Measurements from ENCODE around the gene DUT. TPM values are rescaled to one million over a fixed set of nuclear protein-coding genes. Genes with fewer than 3 reads are reported as not detected.

The DUT gene
- total RNA-seq, 2 donors from 2014 or later, result 248 to 397 TPM

- Mint-ChIP-seq H3K4me1 (no peaks in the 10 kb centered on the region), H3K4me3 (no peak overlapping the region), H3K9me3 (no peaks in the 10 kb centered on the region), H3K36me3 (ENCODE audit: low read depth) (no peaks in the 10 kb centered on the region), H3K27ac (no peak overlapping the region), H3K27me3 (peaks cover 26% of the 10 kb centered on the region)
- no peak for ATAC-seq (replicated peaks)
These were observed 40.3 kb downstream of the DUT start for GRCh38 chr15:48371550-48371949.

- H3K4me3 Mint-ChIP-seq, result no peak overlapping the region
- no peak overlapping the region for H3K27ac Mint-ChIP-seq
- no peaks in the 10 kb centered on the region for H3K9me3 Mint-ChIP-seq
- no peaks in the 10 kb centered on the region for H3K36me3 Mint-ChIP-seq (ENCODE audit: low read depth)
- ATAC-seq (replicated peaks), result no peak
- no peaks in the 10 kb centered on the region for H3K4me1 Mint-ChIP-seq
- peaks cover 26% of the 10 kb centered on the region for H3K27me3 Mint-ChIP-seq
These were observed 40.7 kb downstream of the DUT start for GRCh38 chr15:48371961-48372360.

DNA sequence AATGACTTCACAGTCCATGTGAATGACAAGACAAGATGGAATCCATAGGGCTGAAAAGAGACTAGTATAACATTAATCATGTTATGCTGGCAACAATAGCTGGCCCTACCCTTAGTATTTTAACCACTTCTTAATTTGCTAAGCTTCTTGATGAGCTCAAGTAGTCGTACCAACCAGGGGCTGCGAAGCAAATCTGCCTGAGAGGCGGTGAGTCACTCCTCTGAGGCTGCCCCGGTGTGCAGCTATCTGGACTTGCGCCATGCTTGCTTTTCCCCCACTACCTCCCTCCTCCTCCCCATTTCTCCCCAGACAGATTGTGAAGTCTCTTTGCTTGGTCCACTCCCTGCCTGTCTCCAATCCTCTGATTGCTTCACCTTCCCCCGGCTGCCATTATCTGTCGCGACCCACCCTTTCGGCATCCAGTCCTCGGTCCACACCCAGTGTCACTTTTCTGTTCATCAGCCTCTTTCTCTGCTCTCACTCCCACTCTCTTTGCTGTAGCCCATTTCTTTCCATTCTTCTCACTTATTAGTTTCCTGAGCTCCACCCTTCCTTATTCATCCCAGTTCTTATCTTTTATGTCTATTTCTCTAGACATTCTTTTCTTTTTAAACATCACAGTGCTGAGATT lies 42.7 kb downstream of the DUT start:
- no peak overlapping the region for H3K4me3 Mint-ChIP-seq
- H3K4me1 Mint-ChIP-seq, result no peaks in the 10 kb centered on the region
- no peaks in the 10 kb centered on the region for H3K36me3 Mint-ChIP-seq (ENCODE audit: low read depth)
- H3K27me3 Mint-ChIP-seq, result peaks cover 33% of the 10 kb centered on the region
- no peak for ATAC-seq (replicated peaks)
- peaks cover 4% of the 10 kb centered on the region for H3K9me3 Mint-ChIP-seq
- H3K27ac Mint-ChIP-seq, result no peak overlapping the region

GRCh38 chr15:48374472-48374871 lies 43.2 kb downstream of the DUT start:
- Mint-ChIP-seq H3K27me3 (peaks cover 30% of the 10 kb centered on the region), H3K9me3 (peaks cover 4% of the 10 kb centered on the region), H3K36me3 (ENCODE audit: low read depth) (no peaks in the 10 kb centered on the region), H3K27ac (no peak overlapping the region), H3K4me1 (no peaks in the 10 kb centered on the region), H3K4me3 (no peak overlapping the region)
- no peak for ATAC-seq (replicated peaks)

- ATAC-seq (replicated peaks), result no peak
- H3K9me3 Mint-ChIP-seq, result peaks cover 4% of the 10 kb centered on the region
- H3K36me3 Mint-ChIP-seq (ENCODE audit: low read depth), result no peaks in the 10 kb centered on the region
These were observed 44.5 kb downstream of the DUT start for GRCh38 chr15:48375767-48376166.

DNA sequence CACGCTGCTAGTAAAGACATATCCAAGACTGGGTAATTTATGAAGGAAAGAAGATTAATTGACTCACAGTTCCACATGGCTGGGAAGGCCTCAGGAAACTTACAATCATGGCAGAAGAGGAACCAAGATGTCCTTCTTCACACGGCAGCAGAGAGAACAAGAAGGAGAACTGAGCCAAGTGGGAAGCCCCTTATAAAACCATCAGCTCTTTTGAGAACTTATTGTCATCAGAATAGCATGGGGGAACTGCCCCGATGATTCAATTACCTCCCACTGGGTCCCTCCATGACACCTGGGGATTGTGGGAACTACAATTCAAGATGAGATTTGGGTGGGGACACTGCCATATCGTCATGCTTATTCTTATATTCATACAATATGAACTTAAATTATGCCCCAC lies 49.0 kb downstream of the DUT start:
- peaks cover 4% of the 10 kb centered on the region for H3K9me3 Mint-ChIP-seq
- H3K4me1 Mint-ChIP-seq, result no peaks in the 10 kb centered on the region
- no peaks in the 10 kb centered on the region for H3K36me3 Mint-ChIP-seq (ENCODE audit: low read depth)
- no peak overlapping the region for H3K4me3 Mint-ChIP-seq
- H3K27me3 Mint-ChIP-seq, result peaks cover 29% of the 10 kb centered on the region
- H3K27ac Mint-ChIP-seq, result no peak overlapping the region
- ATAC-seq (replicated peaks), result no peak

More at GRCh38 chr15:48375767-48376166, 44.5 kb downstream of the DUT start:
- no peak overlapping the region for H3K27ac Mint-ChIP-seq
- H3K27me3 Mint-ChIP-seq, result peaks cover 31% of the 10 kb centered on the region
- H3K4me3 Mint-ChIP-seq, result no peak overlapping the region
- no peaks in the 10 kb centered on the region for H3K4me1 Mint-ChIP-seq

- Mint-ChIP-seq H3K9me3 (peaks cover 4% of the 10 kb centered on the region), H3K4me3 (no peak overlapping the region), H3K4me1 (no peaks in the 10 kb centered on the region), H3K27me3 (peaks cover 20% of the 10 kb centered on the region), H3K36me3 (ENCODE audit: low read depth) (no peaks in the 10 kb centered on the region), H3K27ac (no peak overlapping the region)
- ATAC-seq (replicated peaks), result no peak
These were observed 50.6 kb downstream of the DUT start for GRCh38 chr15:48381861-48382260.

DNA sequence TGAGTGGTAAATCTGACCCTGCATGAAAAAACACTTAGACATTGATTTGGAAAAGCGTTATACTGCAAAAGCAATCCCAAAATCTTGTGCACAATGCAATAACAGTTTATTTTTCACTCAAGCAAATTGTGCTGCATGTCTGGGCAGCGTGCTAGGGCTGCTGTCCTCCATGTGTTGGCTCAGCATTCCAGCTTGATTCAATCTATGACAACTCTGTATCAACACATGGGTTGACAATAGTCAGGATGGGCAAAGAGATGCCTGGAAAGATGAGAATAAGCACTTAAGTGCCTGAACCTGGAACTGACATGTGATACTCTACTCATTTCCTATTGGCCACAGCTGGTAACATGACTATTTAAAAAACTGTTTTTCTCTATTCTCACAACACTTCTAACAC lies 51.8 kb downstream of the DUT start:
- Mint-ChIP-seq H3K36me3 (ENCODE audit: low read depth) (no peaks in the 10 kb centered on the region), H3K4me1 (no peaks in the 10 kb centered on the region), H3K9me3 (no peaks in the 10 kb centered on the region), H3K27ac (no peak overlapping the region), H3K4me3 (no peak overlapping the region), H3K27me3 (peaks cover 13% of the 10 kb centered on the region)
- no peak for ATAC-seq (replicated peaks)

DNA sequence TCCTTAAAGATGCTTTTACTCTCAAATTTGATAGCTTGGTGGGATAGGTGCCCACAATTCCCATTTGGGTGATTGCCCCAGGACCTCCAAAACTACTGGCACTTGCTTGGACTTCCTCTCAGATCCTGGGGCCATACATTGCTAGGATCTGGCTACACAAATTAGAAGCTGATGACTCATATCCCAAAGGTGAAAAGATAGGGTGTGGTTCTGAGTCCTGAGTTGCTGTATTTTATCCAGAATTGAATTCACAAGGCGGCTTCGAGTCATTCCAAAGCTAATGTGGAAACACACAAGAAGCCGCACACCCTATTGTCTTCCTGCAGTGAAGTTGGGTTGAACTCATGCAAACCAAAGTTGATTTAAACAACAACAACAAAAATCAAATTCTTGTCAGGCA lies 53.4 kb downstream of the DUT start:
- Mint-ChIP-seq H3K36me3 (ENCODE audit: low read depth) (no peaks in the 10 kb centered on the region), H3K4me3 (no peak overlapping the region), H3K4me1 (no peaks in the 10 kb centered on the region), H3K27ac (no peak overlapping the region), H3K9me3 (no peaks in the 10 kb centered on the region), H3K27me3 (peaks cover 8% of the 10 kb centered on the region)
- no peak for ATAC-seq (replicated peaks)

- Mint-ChIP-seq H3K4me1 (no peaks in the 10 kb centered on the region), H3K27me3 (peaks cover 5% of the 10 kb centered on the region), H3K4me3 (no peak overlapping the region), H3K9me3 (no peaks in the 10 kb centered on the region), H3K27ac (no peak overlapping the region), H3K36me3 (ENCODE audit: low read depth) (no peaks in the 10 kb centered on the region)
- no peak for ATAC-seq (replicated peaks)
These were observed 54.0 kb downstream of the DUT start for GRCh38 chr15:48385031-48385830.

- H3K4me3 Mint-ChIP-seq, result no peak overlapping the region
- H3K27ac Mint-ChIP-seq, result no peak overlapping the region
- no peak for ATAC-seq (replicated peaks)
- no peaks in the 10 kb centered on the region for H3K4me1 Mint-ChIP-seq
- no peaks in the 10 kb centered on the region for H3K9me3 Mint-ChIP-seq
- H3K27me3 Mint-ChIP-seq, result peaks cover 20% of the 10 kb centered on the region
- H3K36me3 Mint-ChIP-seq (ENCODE audit: low read depth), result no peaks in the 10 kb centered on the region
These were observed 57.0 kb downstream of the DUT start for GRCh38 chr15:48388016-48388851.

DNA sequence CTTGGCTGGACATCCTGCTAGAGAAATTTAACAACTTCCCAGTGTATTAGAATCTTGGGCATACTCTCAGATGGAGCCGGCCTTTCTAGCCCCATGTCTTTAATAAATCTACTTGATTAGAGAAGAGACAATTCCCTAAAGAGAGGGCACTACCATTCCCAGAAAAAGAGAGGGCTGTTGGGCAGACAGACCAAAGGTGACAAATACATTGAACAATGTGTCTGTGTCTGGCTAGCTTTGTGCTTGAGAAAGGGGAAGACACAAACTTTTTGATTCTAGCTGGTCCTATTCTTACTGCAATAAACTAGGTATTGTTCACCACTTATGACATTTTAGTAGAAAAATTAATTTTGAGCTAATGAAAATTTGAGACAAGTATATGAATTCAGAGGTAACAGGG lies 57.7 kb downstream of the DUT start:
- Mint-ChIP-seq H3K9me3 (no peaks in the 10 kb centered on the region), H3K27ac (no peak overlapping the region), H3K4me1 (no peaks in the 10 kb centered on the region), H3K27me3 (peaks cover 15% of the 10 kb centered on the region), H3K4me3 (no peak overlapping the region), H3K36me3 (ENCODE audit: low read depth) (no peaks in the 10 kb centered on the region)
- no peak for ATAC-seq (replicated peaks)

GRCh38 chr15:48389691-48390143 lies 58.5 kb downstream of the DUT start:
- Mint-ChIP-seq H3K4me3 (no peak overlapping the region), H3K9me3 (no peaks in the 10 kb centered on the region), H3K27ac (no peak overlapping the region), H3K4me1 (no peaks in the 10 kb centered on the region), H3K36me3 (ENCODE audit: low read depth) (no peaks in the 10 kb centered on the region), H3K27me3 (peaks cover 16% of the 10 kb centered on the region)
- ATAC-seq (replicated peaks), result no peak

- ATAC-seq (replicated peaks), result no peak
- no peak overlapping the region for H3K4me3 Mint-ChIP-seq
- H3K4me1 Mint-ChIP-seq, result no peaks in the 10 kb centered on the region
- H3K27ac Mint-ChIP-seq, result no peak overlapping the region
- H3K27me3 Mint-ChIP-seq, result peaks cover 17% of the 10 kb centered on the region
- no peaks in the 10 kb centered on the region for H3K36me3 Mint-ChIP-seq (ENCODE audit: low read depth)
- H3K9me3 Mint-ChIP-seq, result no peaks in the 10 kb centered on the region
These were observed 60.7 kb downstream of the DUT start for GRCh38 chr15:48391950-48392349.
